ENCODE results near the gene GKN1.

GKN1 gene

DNA sequence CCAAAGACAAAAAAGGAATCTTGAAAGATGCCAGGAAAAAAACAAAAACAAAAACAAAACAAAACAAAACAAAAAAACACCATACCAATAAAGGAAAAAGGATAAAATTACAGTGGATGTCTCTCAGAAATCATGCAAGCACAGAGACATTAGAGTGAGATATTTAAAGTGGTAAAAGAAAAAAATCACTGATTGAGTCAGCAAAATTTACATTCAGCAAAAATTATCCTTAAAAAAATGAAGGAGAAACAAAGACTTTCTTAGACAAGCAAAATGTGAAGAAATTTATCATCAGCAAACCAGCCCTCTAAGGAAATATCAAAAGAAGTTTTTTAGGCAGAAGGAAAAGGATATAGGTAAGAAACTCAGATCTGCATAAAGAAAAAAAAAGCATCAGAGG, 10.2 kb upstream of the GKN1 start:
- DNase-seq, result no peak

DNA sequence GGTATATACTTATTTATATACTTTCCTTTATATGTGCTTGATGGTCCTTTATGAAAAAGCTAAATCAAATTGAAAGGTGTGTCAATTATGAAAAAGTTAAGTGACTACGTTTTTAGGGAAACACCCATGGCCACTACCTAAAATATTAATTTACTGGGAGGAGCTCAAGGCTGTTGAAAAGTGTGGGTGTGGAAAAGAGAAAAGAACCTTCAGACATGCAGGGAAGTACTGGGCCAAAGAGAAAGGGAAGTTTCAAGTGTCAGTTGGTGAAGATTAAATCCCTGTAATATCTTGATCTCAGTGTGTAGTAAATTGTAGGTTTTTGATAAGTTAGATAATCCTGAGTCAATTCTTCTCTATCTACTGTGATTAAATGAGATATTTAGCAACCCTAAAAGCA, 6.2 kb upstream of the GKN1 start:
- no peak for DNase-seq

DNA sequence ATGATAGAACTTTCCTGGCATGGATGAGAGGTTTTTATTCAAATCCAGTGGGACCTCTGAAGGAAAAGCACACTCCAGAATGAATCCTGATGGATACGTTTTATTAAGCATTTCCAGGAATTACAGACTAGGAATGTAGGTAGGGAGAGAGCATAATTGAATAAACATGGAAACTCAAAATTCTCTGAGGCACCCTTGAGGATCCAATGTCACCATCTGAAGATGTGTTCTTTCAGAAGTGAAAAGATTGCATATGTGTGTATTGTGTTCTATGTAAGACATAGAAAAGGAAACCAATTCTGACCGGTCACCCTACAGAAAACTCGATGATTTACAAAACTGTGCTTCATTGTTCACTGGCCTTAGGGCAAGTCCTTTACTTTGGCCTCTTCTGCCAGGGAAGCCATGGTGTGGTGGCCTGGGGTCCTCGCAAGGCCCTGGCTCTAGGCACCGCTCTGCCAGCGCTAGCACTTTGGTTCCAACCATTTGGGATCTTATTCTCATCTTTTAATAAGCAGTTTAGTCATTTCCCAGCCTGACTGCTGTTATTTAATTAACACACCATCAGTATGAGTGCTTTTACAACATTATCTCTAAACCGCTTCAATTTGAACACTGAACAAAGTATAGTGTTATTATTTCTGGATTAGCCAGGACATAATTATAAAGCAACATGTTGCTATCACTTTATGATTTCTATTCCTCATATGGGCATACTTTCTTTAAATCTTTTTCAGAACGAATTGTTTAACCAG, 4.5 kb upstream of the GKN1 start:
- DNase-seq, result no peak

DNA sequence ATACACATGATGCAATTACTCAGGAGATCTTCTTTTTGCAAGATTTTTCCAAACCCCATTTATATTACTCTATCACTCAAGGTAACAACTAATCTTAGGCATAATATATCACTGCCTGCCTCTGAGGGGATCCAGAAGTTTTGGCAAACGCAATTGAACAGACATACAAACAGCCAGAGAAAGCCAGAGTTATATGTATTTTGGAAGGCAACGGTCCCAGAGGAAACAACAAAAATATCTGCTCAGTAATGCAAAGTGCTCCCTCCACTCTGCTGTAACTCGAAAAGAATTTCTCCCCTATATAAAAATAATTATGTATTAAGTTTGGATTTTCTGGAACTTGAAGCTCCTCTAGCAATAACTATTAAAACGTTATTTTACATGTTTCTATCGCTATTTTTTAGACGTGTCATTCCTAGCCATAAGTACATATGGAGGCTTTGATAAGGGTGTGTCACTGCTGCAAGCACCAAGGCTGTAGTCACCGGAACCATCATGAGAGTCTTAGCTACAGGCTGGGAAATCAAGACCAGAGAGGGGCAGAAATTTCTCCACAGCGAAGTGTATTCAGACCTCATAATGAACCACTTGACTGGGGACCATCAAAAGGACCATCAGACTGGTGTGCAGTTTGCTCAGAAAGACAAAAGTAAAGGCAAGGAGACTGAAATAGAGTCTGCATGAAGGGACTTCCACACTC, 3.7 kb upstream of the GKN1 start:
- no peak for DNase-seq

DNA sequence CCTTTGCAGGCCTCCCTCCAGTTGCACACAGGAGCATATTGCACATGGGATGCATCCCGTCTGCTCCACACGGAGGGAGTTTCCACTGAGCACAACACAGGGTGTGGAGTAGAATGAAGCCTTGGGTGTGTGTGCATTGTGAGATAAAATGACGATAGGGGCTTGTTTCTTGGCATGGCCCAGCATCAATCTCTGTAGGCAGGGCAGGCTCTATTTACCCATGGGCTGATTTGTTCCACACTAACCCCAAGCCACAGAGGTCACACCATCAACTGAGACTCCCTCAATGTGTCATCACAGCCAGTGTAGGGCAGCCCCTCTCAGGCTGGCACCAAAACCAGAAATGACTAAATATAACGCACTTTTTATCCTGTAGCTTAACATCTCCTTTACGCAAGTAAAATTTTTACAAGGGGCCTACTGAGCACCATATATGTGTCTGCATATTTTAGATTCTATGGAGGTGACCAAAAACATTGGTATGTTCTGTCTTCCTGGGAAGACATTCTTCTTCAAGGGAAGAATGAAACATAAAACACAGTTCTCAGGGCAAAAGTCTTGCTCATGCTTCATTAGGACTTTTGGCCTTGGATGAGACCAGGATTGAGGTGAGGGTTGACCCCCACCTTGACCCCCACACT, 2.7 kb upstream of the GKN1 start:
- DNase-seq, result no peak

DNA sequence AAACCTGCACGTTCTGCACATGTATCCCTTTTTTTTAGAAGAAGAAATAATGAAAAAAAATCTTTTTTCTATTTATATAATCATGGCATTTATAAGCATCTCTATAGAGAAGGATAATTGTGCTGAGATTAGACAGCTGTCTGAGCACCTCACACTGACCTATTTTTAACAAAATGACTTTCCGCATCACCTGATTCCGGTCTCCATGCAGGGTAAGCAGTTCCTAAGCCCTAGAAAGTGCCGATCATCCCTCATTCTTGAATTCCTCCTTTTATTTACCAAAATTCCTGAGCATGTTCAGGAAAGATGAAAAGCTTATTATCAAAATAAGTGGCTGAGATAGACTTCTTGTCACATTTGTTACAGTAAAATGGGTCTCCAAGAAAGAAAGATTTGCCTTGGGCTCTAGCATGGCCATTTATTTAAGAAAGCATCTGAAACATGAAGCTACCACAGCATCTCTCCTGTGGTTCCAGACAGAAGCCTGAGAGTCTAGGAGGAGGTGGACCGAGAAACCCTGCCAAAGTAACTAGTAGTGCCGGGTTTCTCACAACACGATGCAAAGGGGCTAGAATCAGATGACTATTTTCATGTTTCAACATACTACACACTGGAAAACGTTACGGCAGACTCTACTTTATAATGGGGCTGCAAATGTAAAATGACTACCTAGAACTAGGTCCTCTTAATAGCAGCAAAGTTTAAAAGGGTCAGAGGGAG, 670 bp downstream of the GKN1 start:
- DNase-seq, result no peak

DNA sequence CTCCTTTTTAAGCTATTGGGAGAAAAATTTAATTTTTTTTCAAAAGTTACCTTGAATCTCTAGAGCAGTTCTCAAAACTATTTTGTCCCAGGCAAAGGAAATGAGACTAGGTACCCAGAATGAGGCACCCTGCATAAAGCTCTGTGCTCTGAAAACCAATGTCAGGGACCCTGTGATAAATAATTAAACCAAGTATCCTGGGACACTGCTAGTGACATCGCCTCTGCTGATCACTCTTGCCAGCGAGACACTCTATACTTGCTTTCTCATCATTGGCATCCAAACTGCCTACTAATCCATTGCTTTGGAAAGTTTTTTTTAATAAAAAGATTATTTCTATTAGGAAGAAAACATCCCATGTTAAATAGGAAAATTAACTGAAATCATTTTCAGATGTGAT, 1.4 kb downstream of the GKN1 start:
- no peak for DNase-seq

DNA sequence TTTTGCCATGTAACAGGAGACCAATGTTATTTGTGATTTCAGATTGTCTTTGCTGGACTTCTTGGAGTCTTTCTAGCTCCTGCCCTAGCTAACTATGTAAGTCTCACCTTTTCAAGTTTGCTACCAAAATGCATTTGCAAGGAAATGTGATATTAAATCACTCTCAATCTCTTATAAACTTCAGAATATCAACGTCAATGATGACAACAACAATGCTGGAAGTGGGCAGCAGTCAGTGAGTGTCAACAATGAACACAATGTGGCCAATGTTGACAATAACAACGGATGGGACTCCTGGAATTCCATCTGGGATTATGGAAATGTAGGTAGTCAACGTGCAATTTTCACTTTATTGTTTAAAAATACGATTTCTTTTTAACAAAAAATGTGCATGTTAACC, 3.0 kb downstream of the GKN1 start:
- DNase-seq, result no peak

DNA sequence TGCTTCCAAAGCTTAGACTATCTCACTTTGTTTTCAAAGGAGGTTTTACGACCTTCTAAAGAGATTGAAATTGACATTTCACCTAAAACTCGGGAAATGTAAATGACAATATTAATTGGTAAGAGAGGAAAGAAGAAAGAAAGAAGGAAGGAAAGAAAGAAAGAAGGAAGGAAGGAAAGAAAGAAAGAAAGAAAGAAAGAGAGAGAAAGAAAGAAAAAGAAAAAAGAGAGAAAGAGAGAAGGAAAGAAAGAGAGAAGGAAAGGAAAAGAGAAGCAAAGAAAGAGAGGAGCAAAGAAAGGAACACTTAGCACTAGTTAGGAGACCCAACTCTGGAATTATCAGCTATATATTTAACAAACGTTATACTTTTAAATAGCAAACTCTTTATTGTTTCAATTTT, 3.7 kb downstream of the GKN1 start:
- DNase-seq, result no peak

DNA sequence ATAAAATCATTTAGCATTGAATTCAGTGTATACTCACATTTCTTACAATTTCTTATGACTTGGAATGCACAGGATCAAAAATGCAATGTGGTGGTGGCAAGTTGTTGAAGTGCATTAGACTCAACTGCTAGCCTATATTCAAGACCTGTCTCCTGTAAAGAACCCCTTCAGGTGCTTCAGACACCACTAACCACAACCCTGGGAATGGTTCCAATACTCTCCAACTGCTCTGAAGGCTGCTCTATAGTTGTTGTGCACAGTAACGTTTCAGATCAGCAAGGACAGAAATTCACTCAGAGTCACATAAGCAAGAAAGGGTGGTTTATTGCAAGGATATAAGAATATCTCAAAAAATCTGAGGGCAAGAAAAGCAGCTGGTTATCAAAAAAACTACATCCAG, 6.5 kb downstream of the GKN1 start:
- peak; percentile 91 for DNase-seq

DNA sequence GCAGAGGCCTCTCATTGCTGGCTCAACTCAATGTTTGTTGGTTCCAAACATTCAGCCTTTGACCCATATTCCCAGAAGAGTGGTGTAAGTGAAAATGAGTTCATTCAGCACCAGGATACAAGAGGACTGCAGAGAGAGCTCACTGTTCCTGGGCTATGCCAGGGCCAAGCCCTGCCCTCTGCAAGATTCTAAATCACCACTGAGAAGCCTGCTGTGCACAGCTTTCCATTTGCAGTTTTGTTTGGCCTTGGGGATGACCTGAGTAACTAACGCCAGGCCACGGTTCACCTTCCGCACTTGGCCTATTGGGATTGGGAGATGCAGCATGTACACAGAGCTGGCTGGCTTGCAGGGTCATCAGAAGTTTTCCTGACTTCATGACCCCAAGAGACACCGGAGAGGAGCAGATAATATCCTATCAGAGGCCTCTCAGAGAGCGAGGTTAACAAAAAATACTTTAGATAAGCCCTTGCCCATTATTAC, 12.6 kb downstream of the GKN1 start:
- DNase-seq, result no peak

DNA sequence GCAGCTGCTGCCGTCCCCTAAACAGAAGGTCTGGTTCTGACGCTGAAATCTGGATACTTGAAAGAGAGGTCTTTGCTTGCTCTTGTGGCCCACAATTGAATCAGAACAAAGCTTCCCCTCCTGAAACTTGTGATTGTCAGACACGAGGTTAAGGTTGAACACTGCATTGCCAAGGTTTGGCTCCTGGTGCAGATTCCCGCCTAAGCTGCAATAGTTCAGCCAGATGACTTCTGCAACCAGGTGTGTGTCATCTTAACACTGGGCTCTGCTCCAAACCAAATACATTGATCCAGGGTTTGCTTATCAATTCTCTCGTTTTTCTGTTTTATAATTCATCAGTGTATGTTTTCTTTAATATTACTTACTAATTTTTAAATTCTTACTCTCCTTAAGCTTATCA, 14.6 kb downstream of the GKN1 start:
- DNase-seq, result no peak

DNA sequence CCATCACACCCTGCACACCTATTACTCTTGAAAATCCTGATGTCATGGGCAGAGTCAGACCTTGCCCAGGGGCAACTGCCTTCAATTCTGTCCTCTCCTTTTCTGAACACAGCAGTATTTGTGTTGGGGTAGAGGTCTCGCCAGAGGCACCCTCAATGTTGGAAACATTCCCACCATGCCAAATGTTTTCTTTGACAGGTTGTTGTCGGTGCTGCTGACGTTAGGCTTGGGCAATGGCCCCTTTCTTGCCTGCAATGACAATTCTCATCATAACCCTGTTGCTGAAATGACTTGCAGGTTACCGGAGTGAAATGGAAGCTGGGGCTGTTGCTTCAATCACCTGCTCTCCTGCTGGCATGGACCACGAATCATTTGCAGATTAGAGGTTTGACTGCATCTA, 17.9 kb downstream of the GKN1 start:
- DNase-seq, result no peak

DNA sequence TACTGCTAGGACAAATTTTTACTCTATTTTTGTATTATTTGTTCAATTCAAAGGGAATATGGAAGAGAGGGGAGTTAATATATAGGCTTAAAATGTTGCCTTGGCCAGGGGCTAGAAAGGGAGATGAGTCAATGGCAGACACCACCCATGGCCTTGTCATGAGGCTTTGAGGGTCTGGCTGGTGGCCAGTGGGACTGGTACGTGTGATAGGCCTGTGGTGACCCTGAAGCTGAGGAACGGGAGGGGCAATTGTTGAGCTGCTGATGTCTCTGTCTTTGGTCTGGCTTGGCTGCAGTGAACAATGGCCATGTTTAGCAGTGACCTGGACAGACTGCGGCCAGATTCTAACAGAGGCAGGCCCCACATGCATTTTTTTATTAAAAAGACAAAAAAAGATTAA, 18.5 kb downstream of the GKN1 start:
- DNase-seq, result no peak

DNA sequence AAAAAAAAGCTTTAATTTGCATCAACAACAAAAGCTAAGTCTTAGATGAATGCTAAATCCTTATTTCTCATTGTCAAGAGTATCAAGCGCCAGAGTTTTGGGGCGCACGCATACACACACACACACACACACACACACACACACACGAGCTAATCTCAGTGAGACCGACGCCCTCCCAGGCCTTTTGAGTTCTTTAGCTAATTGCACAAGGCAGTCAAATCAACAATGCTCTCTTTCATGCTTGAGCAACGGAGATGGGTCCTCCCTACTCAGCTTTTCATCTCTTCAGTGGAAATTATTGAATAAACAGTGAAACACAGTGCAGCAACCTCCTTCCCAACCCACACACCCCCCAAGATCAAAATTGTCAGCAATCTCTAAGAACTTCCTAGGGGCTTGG, 19.2 kb downstream of the GKN1 start:
- DNase-seq, result no peak

DNA sequence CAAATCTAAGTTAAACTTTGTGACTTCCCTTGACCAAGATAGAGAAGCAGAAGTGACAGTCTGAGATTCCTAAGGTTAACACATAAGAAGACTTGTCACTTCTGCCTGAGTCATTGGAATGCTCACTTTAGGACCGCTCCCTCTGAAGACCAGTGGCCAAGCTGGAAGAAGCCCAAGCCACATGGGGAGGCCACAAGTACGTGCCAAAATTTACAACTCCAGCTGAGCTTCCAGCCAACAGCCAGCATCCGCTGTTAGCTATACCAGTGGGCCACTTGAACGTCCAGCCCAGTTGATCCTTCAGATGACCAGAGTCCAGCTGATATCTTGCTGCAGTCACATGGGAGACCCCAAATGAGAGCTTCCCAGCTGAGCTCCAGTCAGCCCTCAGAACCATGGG, 20.4 kb downstream of the GKN1 start:
- no peak for DNase-seq

DNA sequence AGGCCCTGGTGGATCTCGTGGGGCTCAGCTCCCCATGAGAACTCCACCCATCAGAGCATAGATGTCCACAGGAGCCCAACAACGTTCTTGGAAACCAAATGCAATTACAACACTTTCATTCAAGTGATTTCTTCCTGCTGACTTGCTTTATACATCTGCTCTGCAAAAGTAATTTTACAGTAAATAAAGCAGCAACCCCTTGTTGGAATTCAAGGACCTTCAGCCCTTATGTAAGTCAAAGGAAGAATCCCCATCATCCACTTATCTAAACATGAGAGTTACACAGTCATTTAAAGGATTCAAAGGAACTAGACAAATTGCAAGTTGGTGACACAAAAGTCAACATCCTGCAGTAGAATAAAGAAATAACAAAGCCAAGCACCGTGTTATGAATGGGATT, 21.5 kb downstream of the GKN1 start:
- no peak for DNase-seq

DNA sequence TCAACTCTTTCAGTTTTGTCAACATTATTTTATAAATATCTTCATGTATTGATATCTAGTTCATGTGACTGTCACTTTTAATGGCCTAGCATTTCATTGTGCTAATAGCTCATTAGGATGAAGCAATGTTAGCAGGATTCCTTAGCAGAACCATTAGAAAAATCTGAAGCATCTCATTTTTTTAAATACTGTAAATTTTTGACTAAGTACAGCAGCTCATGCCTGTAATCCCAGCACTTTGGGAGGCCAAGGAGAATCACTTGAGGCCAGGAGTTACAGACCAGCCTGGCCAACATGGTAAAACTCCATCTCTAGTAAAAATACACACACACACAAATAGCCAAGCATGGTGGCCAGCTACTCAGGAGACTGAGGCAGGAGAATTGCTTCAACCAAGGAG, 23.0 kb downstream of the GKN1 start:
- no peak for DNase-seq

DNA sequence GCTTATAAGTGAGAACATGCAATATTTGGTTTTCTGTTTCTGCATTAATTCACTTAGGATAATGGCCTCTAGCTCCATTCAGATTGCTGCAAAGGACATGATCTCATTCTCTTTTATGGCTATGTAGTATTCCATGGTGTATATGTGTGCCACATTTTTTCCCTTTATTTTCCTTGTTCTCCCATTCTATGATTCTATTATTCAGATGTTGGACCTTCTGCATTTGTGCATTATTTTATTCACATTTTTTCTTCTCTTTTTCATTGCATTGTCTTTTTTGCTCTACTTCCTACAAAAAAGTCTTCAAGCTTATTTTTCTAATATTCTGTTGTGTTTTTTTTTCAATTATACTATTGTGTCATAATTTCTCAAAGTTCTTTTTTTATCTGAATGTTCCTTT, 27.4 kb downstream of the GKN1 start:
- DNase-seq, result no peak

DNA sequence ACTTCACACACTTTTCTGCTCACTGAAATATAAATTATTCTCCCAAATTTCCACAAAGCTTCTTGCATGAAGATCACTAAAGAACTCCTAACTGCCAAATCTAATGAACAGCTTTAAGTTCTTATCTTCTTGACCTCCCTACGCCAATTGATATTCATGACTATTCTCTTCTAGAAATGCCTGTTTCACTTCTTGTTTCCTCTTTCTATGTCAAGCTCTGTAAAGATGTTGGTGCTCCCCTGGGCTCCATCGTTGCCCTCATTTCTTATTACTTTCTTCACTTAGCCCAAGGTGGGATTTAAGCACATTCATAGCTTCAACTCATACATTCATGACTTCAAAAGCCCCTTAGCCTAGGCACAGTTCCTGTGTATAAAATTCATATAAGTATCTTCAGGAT, 29.3 kb downstream of the GKN1 start:
- DNase-seq, result no peak

DNA sequence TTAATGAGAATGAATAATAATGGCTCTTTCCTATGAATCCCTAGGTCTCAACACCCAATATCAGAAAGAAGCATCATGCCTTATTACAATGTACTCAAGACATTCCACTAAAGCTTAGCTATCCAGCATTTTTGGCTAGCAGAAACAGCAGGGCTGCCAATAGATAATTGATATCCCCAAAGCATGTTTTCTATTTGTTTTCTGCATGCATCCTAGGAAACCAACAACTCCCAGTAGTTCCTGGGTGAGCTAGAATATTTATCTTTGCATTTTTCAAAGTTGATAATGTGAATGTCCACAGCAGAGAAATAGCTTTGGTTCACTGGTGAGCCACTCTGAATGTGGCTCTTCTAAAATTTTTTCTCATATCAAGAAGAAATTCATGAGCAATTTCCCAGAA, 32.7 kb downstream of the GKN1 start:
- DNase-seq, result no peak

DNA sequence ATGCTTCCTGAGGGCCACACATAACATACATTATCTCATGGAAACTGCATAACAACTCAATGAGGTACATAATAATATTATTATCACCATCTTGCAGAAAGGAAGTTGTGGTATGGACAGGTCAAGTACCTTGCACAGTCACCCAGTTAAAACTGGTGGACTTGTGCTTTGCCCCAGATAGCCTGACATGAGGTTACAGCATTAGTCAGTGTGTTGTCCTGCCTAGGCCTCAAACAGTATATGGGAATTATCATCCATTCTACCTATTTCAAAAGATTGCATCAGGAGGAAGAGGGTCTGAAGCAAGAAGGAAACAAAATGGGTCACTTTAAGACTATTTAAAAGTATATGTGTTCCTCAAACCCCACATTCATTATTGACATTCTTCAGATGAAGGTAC, 33.2 kb downstream of the GKN1 start:
- no peak for DNase-seq

DNA sequence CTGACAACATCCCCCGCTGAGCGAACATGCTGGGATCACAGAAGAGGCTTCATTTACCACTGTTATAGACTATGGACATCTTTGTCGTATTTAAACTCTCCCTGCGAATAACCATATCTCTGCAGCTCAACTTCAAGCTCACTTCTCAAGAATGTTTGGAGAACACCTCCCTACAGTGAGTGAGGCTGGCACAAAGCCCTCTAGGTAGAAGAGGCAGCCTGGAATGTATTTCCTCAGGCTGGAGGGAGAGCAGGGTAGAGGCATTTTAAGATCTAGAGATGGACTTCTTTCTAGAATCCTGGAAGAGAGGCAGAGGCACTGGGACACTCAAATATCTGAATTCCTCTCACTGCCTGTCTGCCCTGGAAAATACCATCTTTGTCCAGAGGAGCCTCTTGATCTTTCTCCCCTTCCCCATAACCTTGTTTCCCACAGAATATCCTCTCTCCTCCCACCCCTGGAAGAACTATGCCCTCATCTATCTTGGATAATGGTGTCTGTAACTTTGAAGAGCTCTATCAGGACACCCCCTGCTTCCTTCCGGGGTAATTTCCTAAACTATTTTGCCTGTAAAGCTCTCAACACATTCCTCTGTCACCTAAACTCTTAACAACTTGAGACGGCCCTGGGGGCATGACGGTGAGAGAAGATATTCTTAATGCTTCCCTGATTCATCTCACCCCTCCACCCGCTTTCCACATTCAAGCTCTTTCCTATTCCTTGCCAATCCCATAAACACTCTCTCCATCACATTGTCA, 36.2 kb downstream of the GKN1 start:
- DNase-seq, result no peak

Measured in DMS79 (cell line).